ENCODE measurements around the gene SLC12A7.

DNA sequence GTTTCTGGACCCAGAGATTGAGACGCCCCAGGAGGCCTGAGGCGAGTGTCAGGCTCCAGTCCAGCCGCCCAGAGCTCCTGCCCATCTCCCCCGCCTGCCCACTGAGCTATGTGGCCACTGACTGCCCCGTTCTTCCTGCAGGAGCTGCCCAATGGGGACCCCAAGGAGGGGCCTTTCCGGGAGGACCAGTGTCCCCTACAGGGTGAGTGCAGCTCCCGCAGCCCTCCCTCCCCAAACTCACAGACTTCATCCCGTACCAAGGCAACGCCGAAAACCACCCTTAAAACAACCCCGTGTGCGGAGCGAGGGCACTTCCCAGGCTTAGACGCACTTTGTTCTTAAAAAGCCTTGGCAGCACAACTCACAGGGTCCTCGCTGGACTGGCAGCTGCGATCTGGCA, 79.9 kb downstream of the SLC12A7 start:
- TF ChIP-seq CTCF (IDR thresholded peaks at IDR 0.05): no peak
- no peak for TF ChIP-seq POLR2A (IDR thresholded peaks at IDR 0.05)

Measured in thyroid gland (tissue), 4 donors.